CD14-positive monocyte (primary cell): ENCODE data around the gene CNNM4. TPM values are rescaled to one million over a fixed set of nuclear protein-coding genes. Genes with fewer than 3 reads are reported as not detected.
A peak's percentile ranks its signal among the peaks of the same experiment; 100 is the strongest.

ENCODE experiments used
- DNase-seq, 3 donors: peaks; one replicate each; pipeline ENCODE4 v3.0.0-alpha.2; 2011 to 2022
- H2AFZ ChIP-seq: 2 replicates; pipeline ENCODE4 v1.6.0; 2012; ENCODE audit warnings: mild to moderate bottlenecking, low read depth, low read length, inconsistent platforms; ENCODE audit not compliant: insufficient read depth, poor library complexity, severe bottlenecking
- H3K27ac ChIP-seq, 2 donors: 1 replicate in 1 of 2; 2 replicates in 1 of 2; pipeline ENCODE4 v1.5.1; 2012 to 2013; ENCODE audit warnings: low read length in 2 of 2, control low read depth in 1 of 2, inconsistent platforms in 1 of 2, low read depth in 1 of 2, mild to moderate bottlenecking in 1 of 2
- H3K27me3 ChIP-seq, 2 donors: one replicate each; pipeline versions ENCODE4 v1.6.0 to v1.6.1; 2011 to 2013; ENCODE audit warnings: low read length in 2 of 2; ENCODE audit not compliant: control insufficient read depth in 2 of 2, insufficient read depth in 2 of 2
- H3K36me3 ChIP-seq, 2 donors: replicated peaks in 1 of 2; 1 replicate in 1 of 2; 2 replicates in 1 of 2; pipeline versions ENCODE4 v1.5.1 to v1.6.1; 2012 to 2013; ENCODE audit warnings: low read length in 2 of 2, control low read depth in 1 of 2, inconsistent platforms in 1 of 2, mild to moderate bottlenecking in 1 of 2; ENCODE audit not compliant: insufficient read depth in 2 of 2, control insufficient read depth in 1 of 2
- H3K4me1 ChIP-seq, 2 donors: 1 replicate in 1 of 2; 2 replicates in 1 of 2; pipeline versions ENCODE4 v1.5.1 to v1.6.1; 2012 to 2013; ENCODE audit warnings: low read length in 2 of 2, control low read depth in 1 of 2, inconsistent platforms in 1 of 2, mild to moderate bottlenecking in 1 of 2, moderate library complexity in 1 of 2; ENCODE audit not compliant: insufficient read depth in 2 of 2, control insufficient read depth in 1 of 2
- H3K4me2 ChIP-seq: replicated peaks from 2 replicates; pipeline ENCODE3; 2012; ENCODE audit warnings: low read length, moderate library complexity, mild to moderate bottlenecking; ENCODE audit not compliant: poor library complexity, severe bottlenecking; ENCODE audit errors: extremely low read depth
- H3K4me3 ChIP-seq, 3 experiments: fragments of 200-600 bp in 1 of 3; sonication (generic) in 1 of 3; replicated peaks in 1 of 3; 1 replicate in 2 of 3; 2 replicates in 1 of 3; pipeline ENCODE4 v1.5.1; 2011 to 2013; ENCODE audit warnings: low read length in 3 of 3, mild to moderate bottlenecking in 3 of 3, control low read depth in 2 of 3, low read depth in 2 of 3, inconsistent platforms in 1 of 3, moderate library complexity in 1 of 3
- H3K79me2 ChIP-seq: 2 replicates; pipeline ENCODE4 v1.6.0; 2012; ENCODE audit warnings: mild to moderate bottlenecking, control low read depth, inconsistent platforms, low read length, moderate library complexity; ENCODE audit not compliant: insufficient read depth
- H3K9ac ChIP-seq: 2 replicates; pipeline ENCODE4 v1.6.0; 2017; ENCODE audit warnings: low read length, mild to moderate bottlenecking; ENCODE audit not compliant: insufficient read depth, poor library complexity, severe bottlenecking
- H3K9me3 ChIP-seq, 2 donors: replicated peaks in 1 of 2; 1 replicate in 1 of 2; 2 replicates in 1 of 2; pipeline versions ENCODE4 v1.5.1 to v1.6.1; 2012 to 2013; ENCODE audit warnings: low read length in 2 of 2, control low read depth in 1 of 2; ENCODE audit not compliant: control insufficient read depth in 1 of 2, insufficient read depth in 1 of 2
- H4K20me1 ChIP-seq: 2 replicates; pipeline ENCODE4 v1.6.0; 2012; ENCODE audit warnings: mild to moderate bottlenecking, low read length, control low read depth, moderate library complexity; ENCODE audit not compliant: insufficient read depth
- H3K27ac Mint-ChIP-seq, 7 donors: one replicate each; pipeline ENCODE4 v1.8.0; 2020; ENCODE audit warnings: mild to moderate bottlenecking in 7 of 7, mixed read lengths in 7 of 7, moderate library complexity in 6 of 7, inconsistent platforms in 2 of 7
- H3K27me3 Mint-ChIP-seq, 3 donors: one replicate each; pipeline ENCODE4 v1.8.0; 2021 to 2022; ENCODE audit warnings: low read depth in 3 of 3, mild to moderate bottlenecking in 3 of 3, mixed read lengths in 3 of 3, moderate library complexity in 3 of 3, inconsistent platforms in 1 of 3
- H3K36me3 Mint-ChIP-seq, 2 donors: one replicate each; pipeline ENCODE4 v1.8.0; 2020; ENCODE audit warnings: mixed read lengths in 2 of 2, inconsistent platforms in 1 of 2, mild to moderate bottlenecking in 1 of 2
- H3K4me1 Mint-ChIP-seq: one replicate; pipeline ENCODE4 v1.8.0; 2020; ENCODE audit warnings: mild to moderate bottlenecking, mixed read lengths
- H3K4me3 Mint-ChIP-seq, 2 donors: one replicate each; pipeline ENCODE4 v1.8.0; 2020; ENCODE audit warnings: mild to moderate bottlenecking in 2 of 2, mixed read lengths in 2 of 2, moderate library complexity in 1 of 2
- H3K9me3 Mint-ChIP-seq, 7 donors: one replicate each; pipeline ENCODE4 v1.8.0; 2020 to 2022; ENCODE audit warnings: mixed read lengths in 7 of 7, mild to moderate bottlenecking in 6 of 7, moderate library complexity in 6 of 7, inconsistent platforms in 2 of 7
- CTCF ChIP-seq: fragments of 200-600 bp; IDR thresholded peaks from one replicate; pipeline ENCODE4 v1.8.0; 2022; ENCODE audit warnings: antibody characterized with exemption, mild to moderate bottlenecking
- WGBS: methylation state at CpG from one replicate; pipeline ENCODE4 v1.1.5; 2013; ENCODE audit warnings: missing lambda C conversion rate; ENCODE audit not compliant: insufficient coverage; 5-methylcytosine and 5-hydroxymethylcytosine counted together
- intact Hi-C, 2 donors: fragments of 100-400 bp; cut with micrococcal nuclease; formaldehyde crosslinking; loops; one replicate each; pipeline versions ENCODE4 v1.15.0 to v1.15.1; 2023
- polyA plus RNA-seq, 3 donors: library from polyadenylated mRNA; depleted of rRNA in 1 of 3; unstranded in 2 of 3; stranded (reverse) in 1 of 3; fragments of 300-500 nt in 2 of 3; fragments of >200 nt in 1 of 3; fragmentation: Illumina TruSeq in 2 of 3; gene quantifications; 1 replicate in 2 of 3; 2 replicates in 1 of 3; pipeline ENCODE4 v1.2.3, GENCODE V29; 2012 to 2021
- small RNA-seq: library from RNA; depleted of rRNA; stranded (forward); fragments of <200 nt; gene quantifications from one replicate; pipeline ENCODE3, GENCODE V24; 2012; ENCODE audit warnings: low read depth; ENCODE audit not compliant: insufficient read length

CNNM4 gene
- polyA plus RNA-seq, 3 donors, result 2.3 to 8.3 (median 2.6) TPM

- H3K4me1 Mint-ChIP-seq, result peaks cover 52% of the 10 kb centered on the region
- Histone ChIP-seq H3K79me2 (peaks cover 13% of the 10 kb centered on the region), H3K9me3 (no peaks in the 10 kb centered on the region), H3K27me3 (peaks cover 0 to 52% of the 10 kb centered on the region in 2 donors), H3K36me3 (no peaks in the 10 kb centered on the region), H3K27ac (no peak overlapping the region), H2AFZ (no peak overlapping the region), H3K4me3 (no peak overlapping the region), H4K20me1 (peaks cover 10% of the 10 kb centered on the region), H3K9ac (no peak overlapping the region), H3K4me1 (peaks cover 48 to 54% of the 10 kb centered on the region in 2 donors), H3K4me2 (no peak overlapping the region)
- WGBS, result 98% methylated on average over 8 of the region's 17 CpGs
- peak overlapping the region in 1 of 2 donors; percentile 46 for H3K4me3 Mint-ChIP-seq
- no peak overlapping the region for H3K27ac Mint-ChIP-seq
- no peak for TF ChIP-seq CTCF
- DNase-seq, result no peak
- intact Hi-C loops, result no loop called here
- H3K36me3 Mint-ChIP-seq, result peaks cover 18 to 27% of the 10 kb centered on the region in 2 donors
- peaks cover 0 to 3% (median 0%) of the 10 kb centered on the region in 7 donors for H3K9me3 Mint-ChIP-seq
- peaks cover 31 to 64% (median 49%) of the 10 kb centered on the region in 3 donors for H3K27me3 Mint-ChIP-seq
Observed at GRCh38 chr2:96861074-96861473, 100.4 kb downstream of the CNNM4 start.

Small RNA genes within 50 kb of the gene (small RNA-seq; reads per million reads assigned to genes)
- not detected for gene MIR3127

Other genes starting within 250 kb of the CNNM4 start
- 10 to 100 TPM; 27.8 to 38.8 (median 37.7) TPM for gene ARID5A, start 224.2 kb upstream of the CNNM4 start, polyA plus RNA-seq
- gene KANSL3, start 122.6 kb upstream of the CNNM4 start, polyA plus RNA-seq, result 10 to 100 TPM in 1 of 3 donors, 1 to 10 TPM in 2; 2.5 to 25.3 (median 7.2) TPM
- not detected for gene FER1L5, start 118.1 kb upstream of the CNNM4 start, polyA plus RNA-seq
- 10 to 100 TPM in 2 of 3 donors, 1 to 10 TPM in 1; 7.9 to 22.4 (median 16.6) TPM for gene LMAN2L, start 20.8 kb upstream of the CNNM4 start, polyA plus RNA-seq
- gene CNNM3, start 55.4 kb downstream of the CNNM4 start, polyA plus RNA-seq, result 10 to 100 TPM in 1 of 3 donors, 1 to 10 TPM in 2; 1.2 to 12.0 (median 4.9) TPM
- 1 to 10 TPM in 1 of 3 donors, not detected in 2; 1.4 TPM for gene ANKRD23, start 83.1 kb downstream of the CNNM4 start, polyA plus RNA-seq
- gene ANKRD39, start 97.1 kb downstream of the CNNM4 start, polyA plus RNA-seq, result 1 to 10 TPM; 6.2 to 9.7 (median 9.0) TPM
- 1 to 10 TPM in 1 of 3 donors, under 1 TPM in 2; 0.08 to 5.7 (median 0.21) TPM for gene SEMA4C, start 109.2 kb downstream of the CNNM4 start, polyA plus RNA-seq
- not detected for gene FAM178B, start 225.7 kb downstream of the CNNM4 start, polyA plus RNA-seq